Activated B cell treated with CpG ODN at 0.5 μM for 24 hours (primary cell): Measurements from ENCODE around the gene HEMGN. TPM values are rescaled to one million over a fixed set of nuclear protein-coding genes. Genes with fewer than 3 reads are reported as not detected.
A peak's percentile ranks its signal among the peaks of the same experiment; 100 is the strongest.

Experiments
- ATAC-seq: fragments of 200-7000 bp; cut with Tn5 transposase; one replicate; pipeline ENCODE4 v1.10.0; 2021; ENCODE audit warnings: low read depth, mild to moderate bottlenecking, moderate library complexity
- CTCF ChIA-PET: fragments of 350-600 bp; sonication (Branson Sonifier 250); formaldehyde crosslinking; loops from one replicate; lab custom pipeline; 2021; ENCODE audit warnings: antibody characterized with exemption; lab: Charles Lee
- POLR2A ChIA-PET: fragments of 350-600 bp; sonication (Branson Sonifier 250); formaldehyde crosslinking; loops from one replicate; lab custom pipeline; 2021; ENCODE audit warnings: antibody characterized with exemption; lab: Charles Lee
- DNase-seq: peaks from one replicate; pipeline ENCODE4 v3.0.0; 2022
- H3K27ac Mint-ChIP-seq: one replicate; pipeline ENCODE4 v1.8.0; 2020; ENCODE audit warnings: mixed read lengths
- H3K27me3 Mint-ChIP-seq: one replicate; pipeline ENCODE4 v1.8.0; 2021; ENCODE audit warnings: mixed read lengths
- H3K36me3 Mint-ChIP-seq: one replicate; pipeline ENCODE4 v1.8.0; 2021; ENCODE audit warnings: low read depth, mixed read lengths
- H3K4me1 Mint-ChIP-seq: one replicate; pipeline ENCODE4 v1.8.0; 2021; ENCODE audit warnings: mixed read lengths
- H3K4me3 Mint-ChIP-seq: one replicate; pipeline ENCODE4 v1.8.0; 2020; ENCODE audit warnings: mild to moderate bottlenecking, mixed read lengths
- H3K9me3 Mint-ChIP-seq: one replicate; pipeline ENCODE4 v1.8.0; 2020; ENCODE audit warnings: mixed read lengths
- intact Hi-C: fragments of 100-400 bp; cut with micrococcal nuclease; formaldehyde crosslinking; loops from one replicate; pipeline ENCODE4 v1.15.1; 2024
- total RNA-seq: library from RNA; stranded (reverse); gene quantifications from 2 replicates; pipeline ENCODE4 v1.2.3, GENCODE V29; 2022
- TF ChIP-seq, protein P1 (sequence below): fragments of 200-600 bp; IDR thresholded peaks from one replicate; pipeline ENCODE4 v1.8.0; 2022; ENCODE audit warnings: antibody characterized with exemption, mild to moderate bottlenecking

The HEMGN gene
- total RNA-seq, 1 donor from 2014 or later, result 0.11 TPM

DNA sequence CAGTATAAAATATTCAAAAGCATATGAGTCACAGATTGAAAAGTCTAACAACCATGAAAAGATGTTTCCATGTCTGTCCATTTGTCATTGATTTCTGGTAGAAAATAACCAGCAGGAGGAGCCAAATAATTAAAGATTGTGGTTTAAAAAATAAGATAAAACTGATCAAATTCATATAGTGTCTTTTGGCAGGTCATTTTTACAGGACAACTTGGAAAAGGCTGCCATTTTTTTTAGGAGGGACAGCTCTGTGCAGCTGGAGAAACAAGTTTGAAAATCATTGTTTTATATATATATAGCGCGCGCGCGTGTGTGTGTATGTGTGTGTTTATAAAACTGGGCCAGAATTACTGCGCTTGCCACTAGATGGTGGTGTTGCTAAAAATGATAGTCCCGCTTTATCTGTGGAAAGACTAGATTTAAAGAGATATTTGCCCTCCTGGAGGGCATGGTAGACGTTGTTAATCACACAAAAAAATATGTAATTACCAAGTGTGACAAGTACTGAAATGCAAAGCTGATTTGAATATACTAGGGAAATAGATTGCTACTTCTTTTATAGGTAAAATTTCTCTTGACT is 14.4 kb downstream of the HEMGN start:
- ATAC-seq (peak; percentile 25), DNase-seq (peak; percentile 25)
- Mint-ChIP-seq H3K27me3 (peaks cover 2% of the 10 kb centered on the region), H3K4me3 (peak overlapping the region; percentile 85), H3K36me3 (peaks cover 19% of the 10 kb centered on the region), H3K4me1 (peaks cover 56% of the 10 kb centered on the region), H3K9me3 (no peaks in the 10 kb centered on the region), H3K27ac (peak overlapping the region; percentile 95)
- CTCF ChIA-PET, result interaction anchor here (1.0 to 4.3 kb wide), 25 partner anchors 12 to 852 kb away, joined by 3 to 49 read pairs (median 5); partner anchors contain the start of genes ANP32B, TBC1D2 and TRIM14
- TF ChIP-seq, protein P1, sequence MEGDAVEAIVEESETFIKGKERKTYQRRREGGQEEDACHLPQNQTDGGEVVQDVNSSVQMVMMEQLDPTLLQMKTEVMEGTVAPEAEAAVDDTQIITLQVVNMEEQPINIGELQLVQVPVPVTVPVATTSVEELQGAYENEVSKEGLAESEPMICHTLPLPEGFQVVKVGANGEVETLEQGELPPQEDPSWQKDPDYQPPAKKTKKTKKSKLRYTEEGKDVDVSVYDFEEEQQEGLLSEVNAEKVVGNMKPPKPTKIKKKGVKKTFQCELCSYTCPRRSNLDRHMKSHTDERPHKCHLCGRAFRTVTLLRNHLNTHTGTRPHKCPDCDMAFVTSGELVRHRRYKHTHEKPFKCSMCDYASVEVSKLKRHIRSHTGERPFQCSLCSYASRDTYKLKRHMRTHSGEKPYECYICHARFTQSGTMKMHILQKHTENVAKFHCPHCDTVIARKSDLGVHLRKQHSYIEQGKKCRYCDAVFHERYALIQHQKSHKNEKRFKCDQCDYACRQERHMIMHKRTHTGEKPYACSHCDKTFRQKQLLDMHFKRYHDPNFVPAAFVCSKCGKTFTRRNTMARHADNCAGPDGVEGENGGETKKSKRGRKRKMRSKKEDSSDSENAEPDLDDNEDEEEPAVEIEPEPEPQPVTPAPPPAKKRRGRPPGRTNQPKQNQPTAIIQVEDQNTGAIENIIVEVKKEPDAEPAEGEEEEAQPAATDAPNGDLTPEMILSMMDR, result peak; percentile 98
- intact Hi-C loops, result loop anchor here (1.0 to 5.0 kb wide), 14 partner anchors 31 to 1899 kb away; partner anchors contain the start of genes ANKS6, NR4A3, TDRD7 and TRIM14
- POLR2A ChIA-PET, result interaction anchor here (0.6 to 5.1 kb wide), 10 partner anchors 31 to 512 kb away, joined by 3 to 94 read pairs (median 6); partner anchors contain the start of genes ANP32B, NANS, TBC1D2 and TDRD7

DNA sequence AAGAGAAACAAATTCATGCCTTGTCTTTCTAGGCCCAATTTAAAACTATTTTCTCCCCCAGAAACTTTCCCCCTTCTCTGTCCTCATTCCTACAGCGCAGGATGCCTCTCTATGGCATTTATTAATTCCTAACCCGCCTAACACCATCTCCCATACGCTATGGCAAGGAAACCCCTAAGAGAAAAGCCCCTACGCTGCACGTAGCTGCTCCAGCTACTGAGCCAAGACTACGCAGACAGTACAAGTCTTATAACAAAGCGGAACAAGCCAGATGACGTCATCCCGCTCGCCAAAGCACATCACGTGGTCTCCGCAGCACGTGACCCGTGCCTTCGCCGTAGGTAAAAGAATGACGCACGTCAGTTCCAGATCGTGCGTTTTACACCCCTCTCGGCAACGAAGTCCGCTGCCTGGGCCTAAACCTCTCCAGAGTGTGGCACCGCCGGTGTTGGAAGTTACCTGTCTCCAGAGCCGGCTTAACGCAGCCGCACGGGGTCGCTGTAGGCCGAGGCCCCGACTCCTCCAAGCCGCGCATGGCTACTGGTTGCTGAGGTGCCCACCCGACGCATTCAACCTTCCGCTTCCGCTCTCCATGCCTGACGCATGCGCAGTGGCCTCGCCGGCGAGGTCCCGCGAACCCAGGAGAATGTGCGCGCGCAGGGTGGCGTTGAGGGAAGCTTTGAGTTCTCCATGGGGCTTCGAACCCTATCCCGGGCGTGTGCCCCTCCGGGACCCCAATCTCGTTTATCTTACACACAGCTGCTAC is 15.8 kb downstream of the HEMGN start, which contains the start of gene TRMO:
TRMO (minus strand) TSS at position 542 of the 766 bp plus-strand sequence; CDS start at position 535, 7 bp downstream.
- no peaks in the 10 kb centered on the region for H3K9me3 Mint-ChIP-seq
- peaks cover 24% of the 10 kb centered on the region for H3K36me3 Mint-ChIP-seq
- intact Hi-C loops, result loop anchor here (1.0 to 5.0 kb wide), 9 partner anchors 61 to 1900 kb away; partner anchors contain the start of genes ANKS6, ANP32B, NANS and NCBP1
- H3K27ac Mint-ChIP-seq, result peak within 1 kb of the TSS; percentile 95
- ChIA-PET CTCF (interaction anchor here (0.9 to 4.3 kb wide), 16 partner anchors 16 to 853 kb away, joined by 3 to 49 read pairs (median 4); partner anchors contain the start of genes ANP32B, HEMGN, TBC1D2 and XPA), POLR2A (interaction anchor here (0.6 to 5.1 kb wide), 40 partner anchors 12 to 1144 kb away, joined by 3 to 94 read pairs (median 5); partner anchors contain the start of genes ANP32B, NANS, NCBP1 and TBC1D2)
- H3K4me1 Mint-ChIP-seq, result peaks cover 57% of the 10 kb centered on the region
- peaks cover 2% of the 10 kb centered on the region for H3K27me3 Mint-ChIP-seq
- ATAC-seq (peak; percentile 74), DNase-seq (peak; percentile 97)
- peak within 1 kb of the TSS; percentile 85 for H3K4me3 Mint-ChIP-seq
- TF ChIP-seq, protein P1, result no peak

DNA sequence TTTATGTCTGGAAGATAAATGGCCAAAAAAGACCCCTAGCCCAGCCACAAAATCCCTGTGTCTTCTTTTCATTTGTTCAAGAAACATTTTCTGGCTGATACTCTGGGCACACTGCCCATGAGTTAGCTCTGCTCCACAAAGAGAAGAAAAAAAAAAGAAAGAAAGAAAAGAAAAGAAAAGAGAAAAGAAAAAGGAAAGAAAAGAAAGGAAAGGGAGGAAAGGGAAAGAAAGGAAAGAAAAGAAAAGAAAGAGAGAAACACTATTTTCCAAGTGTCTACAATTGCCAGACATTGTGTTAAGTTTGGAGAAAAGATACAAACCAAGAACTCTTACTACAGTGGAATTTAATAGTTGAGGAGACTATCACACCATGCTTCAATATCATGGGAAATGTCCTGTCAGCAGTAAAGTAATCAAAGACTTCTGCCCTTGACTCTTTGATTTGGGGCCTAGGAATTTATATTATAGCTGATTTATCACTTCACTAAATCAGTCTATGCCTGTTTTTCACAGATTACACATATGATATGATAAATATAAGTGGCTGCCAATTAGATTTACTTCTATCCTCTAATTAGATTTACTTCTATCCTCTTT is 18.7 kb downstream of the HEMGN start:
- peak overlapping the region; percentile 35 for H3K27ac Mint-ChIP-seq
- POLR2A ChIA-PET, result no interaction called here
- intact Hi-C loops, result no loop called here
- peaks cover 2% of the 10 kb centered on the region for H3K27me3 Mint-ChIP-seq
- CTCF ChIA-PET, result no interaction called here
- peaks cover 58% of the 10 kb centered on the region for H3K4me1 Mint-ChIP-seq
- DNase-seq, result no peak
- peaks cover 46% of the 10 kb centered on the region for H3K36me3 Mint-ChIP-seq
- TF ChIP-seq, protein P1, result no peak
- no peaks in the 10 kb centered on the region for H3K9me3 Mint-ChIP-seq
- ATAC-seq, result no peak
- H3K4me3 Mint-ChIP-seq, result peak overlapping the region; percentile 19

DNA sequence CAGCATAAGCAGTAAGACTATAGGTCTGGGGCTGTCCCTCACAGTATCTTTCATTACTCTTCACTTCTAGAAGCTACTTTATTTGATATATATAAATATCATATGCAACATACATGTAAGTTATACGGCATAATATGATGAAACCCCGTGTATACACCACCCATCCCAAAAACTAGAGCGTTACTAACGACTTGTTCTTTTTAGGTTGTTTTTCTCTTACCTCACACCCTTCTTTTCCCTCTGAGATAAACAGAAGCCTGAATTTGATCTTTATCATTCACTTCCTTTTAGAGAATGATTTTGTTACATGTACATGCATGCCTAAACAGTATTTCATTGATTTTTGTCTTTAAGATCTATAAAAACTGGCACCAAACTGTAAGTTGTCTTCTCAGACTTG is 19.4 kb downstream of the HEMGN start:
- Mint-ChIP-seq H3K36me3 (peaks cover 53% of the 10 kb centered on the region), H3K9me3 (no peaks in the 10 kb centered on the region), H3K4me1 (peaks cover 51% of the 10 kb centered on the region), H3K4me3 (no peak overlapping the region), H3K27ac (peak overlapping the region; percentile 65), H3K27me3 (peaks cover 2% of the 10 kb centered on the region)
- POLR2A ChIA-PET, result no interaction called here
- intact Hi-C loops, result no loop called here
- CTCF ChIA-PET, result no interaction called here
- TF ChIP-seq, protein P1, result no peak
- DNase-seq (no peak), ATAC-seq (no peak)
